ENCODE data around the gene KCTD17.
A peak's percentile ranks its signal among the peaks of the same experiment; 100 is the strongest.

The KCTD17 gene

GRCh38 chr22:37043209-37043827 lies 8.2 kb upstream of the KCTD17 start:
- no peak for DNase-seq (ENCODE audit: low read depth)
- H3K4me3 ChIP-seq (ENCODE audit: low read depth, low read length), result no peak overlapping the region
- no peak for TF ChIP-seq CTCF (IDR thresholded peaks at IDR 0.05; ENCODE audit: low read depth, low read length, missing control alignments)

GRCh38 chr22:37043828-37044538 lies 7.6 kb upstream of the KCTD17 start:
- TF ChIP-seq CTCF (IDR thresholded peaks at IDR 0.05; ENCODE audit: low read depth, low read length, missing control alignments), result peak; percentile 94
- H3K4me3 ChIP-seq (ENCODE audit: low read depth, low read length), result no peak overlapping the region
- peak; percentile 31 for DNase-seq (ENCODE audit: low read depth)

- no peak overlapping the region for H3K4me3 ChIP-seq (ENCODE audit: low read depth, low read length)
- no peak for TF ChIP-seq CTCF (IDR thresholded peaks at IDR 0.05; ENCODE audit: low read depth, low read length, missing control alignments)
- DNase-seq (ENCODE audit: low read depth), result no peak
Observed at GRCh38 chr22:37044634-37045625, 6.6 kb upstream of the KCTD17 start.

GRCh38 chr22:37045958-37046357 lies 5.6 kb upstream of the KCTD17 start:
- TF ChIP-seq CTCF (IDR thresholded peaks at IDR 0.05; ENCODE audit: low read depth, low read length, missing control alignments), result peak; percentile 70
- DNase-seq (ENCODE audit: low read depth), result no peak
- H3K4me3 ChIP-seq (ENCODE audit: low read depth, low read length), result no peak overlapping the region

- H3K4me3 ChIP-seq (ENCODE audit: low read depth, low read length), result no peak overlapping the region
- no peak for DNase-seq (ENCODE audit: low read depth)
- no peak for TF ChIP-seq CTCF (IDR thresholded peaks at IDR 0.05; ENCODE audit: low read depth, low read length, missing control alignments)
Observed at GRCh38 chr22:37046589-37046988, 5.0 kb upstream of the KCTD17 start.

GRCh38 chr22:37047006-37047405 lies 4.5 kb upstream of the KCTD17 start:
- H3K4me3 ChIP-seq (ENCODE audit: low read depth, low read length), result no peak overlapping the region
- DNase-seq (ENCODE audit: low read depth), result no peak
- no peak for TF ChIP-seq CTCF (IDR thresholded peaks at IDR 0.05; ENCODE audit: low read depth, low read length, missing control alignments)
